Measurements from ENCODE around the gene RNF145. TPM values are rescaled to one million over a fixed set of nuclear protein-coding genes. Genes with fewer than 3 reads are reported as not detected.

The RNF145 gene
- total and polyA plus RNA-seq, 12 donors = 9.4 to 37.4 (median 22.2) TPM

DNA sequence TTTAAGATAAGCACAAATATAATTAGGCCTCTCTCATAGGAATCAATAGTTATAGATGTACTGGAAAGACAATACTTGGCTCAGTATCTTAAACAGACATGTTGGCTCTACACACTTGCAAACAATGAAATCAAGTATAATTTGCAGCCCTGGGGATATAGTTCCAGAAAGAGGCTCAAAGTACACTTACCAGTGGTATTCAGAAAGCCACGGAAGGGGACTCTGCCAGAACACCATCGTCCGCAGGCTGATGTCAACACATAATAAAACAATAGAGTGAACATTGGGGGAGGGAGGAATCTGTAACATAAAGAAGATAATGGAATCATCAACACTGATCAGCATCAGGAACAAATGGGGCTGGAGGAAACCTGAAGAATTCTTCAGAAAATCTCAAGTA, 78.5 kb downstream of the RNF145 start:
- H3K36me3 ChIP-seq = no peaks in the 10 kb centered on the region
- H3K27ac ChIP-seq = no peak overlapping the region
- no peaks in the 10 kb centered on the region for H3K4me1 ChIP-seq
- TF ChIP-seq, protein P1, sequence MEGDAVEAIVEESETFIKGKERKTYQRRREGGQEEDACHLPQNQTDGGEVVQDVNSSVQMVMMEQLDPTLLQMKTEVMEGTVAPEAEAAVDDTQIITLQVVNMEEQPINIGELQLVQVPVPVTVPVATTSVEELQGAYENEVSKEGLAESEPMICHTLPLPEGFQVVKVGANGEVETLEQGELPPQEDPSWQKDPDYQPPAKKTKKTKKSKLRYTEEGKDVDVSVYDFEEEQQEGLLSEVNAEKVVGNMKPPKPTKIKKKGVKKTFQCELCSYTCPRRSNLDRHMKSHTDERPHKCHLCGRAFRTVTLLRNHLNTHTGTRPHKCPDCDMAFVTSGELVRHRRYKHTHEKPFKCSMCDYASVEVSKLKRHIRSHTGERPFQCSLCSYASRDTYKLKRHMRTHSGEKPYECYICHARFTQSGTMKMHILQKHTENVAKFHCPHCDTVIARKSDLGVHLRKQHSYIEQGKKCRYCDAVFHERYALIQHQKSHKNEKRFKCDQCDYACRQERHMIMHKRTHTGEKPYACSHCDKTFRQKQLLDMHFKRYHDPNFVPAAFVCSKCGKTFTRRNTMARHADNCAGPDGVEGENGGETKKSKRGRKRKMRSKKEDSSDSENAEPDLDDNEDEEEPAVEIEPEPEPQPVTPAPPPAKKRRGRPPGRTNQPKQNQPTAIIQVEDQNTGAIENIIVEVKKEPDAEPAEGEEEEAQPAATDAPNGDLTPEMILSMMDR (IDR thresholded peaks at IDR 0.05) = no peak
- no peak overlapping the region for H3K4me3 ChIP-seq
- DNase-seq (no peak), ATAC-seq (no peak)
- WGBS, 2 donors = 66 to 76% methylated on average over 3 of the region's 3 CpGs
- intact Hi-C loops (cut with DNase I) = loop anchor here in 9 of 10 donors (5.0 to 10.0 kb wide), 8 partner anchors 436 to 1369 kb away; no protein-coding TSS in a partner anchor
- no peaks in the 10 kb centered on the region for H3K27me3 ChIP-seq
- peaks cover 0 to 20% (median 0%) of the 10 kb centered on the region in 11 donors for H3K9me3 ChIP-seq

DNA sequence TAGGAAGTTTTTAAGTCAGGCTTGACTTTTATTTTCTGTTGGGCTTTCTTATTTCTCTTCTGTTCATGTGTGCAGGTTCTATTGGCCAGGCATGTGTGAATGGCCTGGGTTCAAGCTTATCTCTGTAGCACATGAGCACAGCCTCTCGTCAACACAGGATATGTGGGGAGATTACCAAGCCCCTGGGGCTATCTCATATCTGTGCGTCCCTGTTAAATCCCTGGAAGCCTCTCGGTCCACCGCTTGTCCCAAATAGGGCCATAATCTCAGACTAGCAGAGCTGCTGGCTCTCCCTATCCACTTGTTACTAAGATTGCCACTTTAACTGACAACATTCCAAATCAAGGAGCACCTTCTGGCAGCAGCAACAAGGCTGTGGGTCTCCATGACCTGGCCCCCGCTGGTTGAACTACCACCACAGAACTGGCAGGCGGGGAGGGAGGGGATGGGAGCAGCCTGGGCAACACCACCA, 81.2 kb downstream of the RNF145 start:
- H3K36me3 ChIP-seq = no peaks in the 10 kb centered on the region
- WGBS, 2 donors = 59% methylated on average over 6 of the region's 6 CpGs
- ATAC-seq (no peak), DNase-seq (no peak)
- H3K27ac ChIP-seq = no peak overlapping the region
- intact Hi-C loops (cut with DNase I) = loop anchor here in 2 of 10 donors (10.0 kb wide), 1 partner anchor 1313 kb away; no protein-coding TSS in a partner anchor
- H3K9me3 ChIP-seq = peaks cover 0 to 35% (median 4%) of the 10 kb centered on the region in 11 donors
- H3K4me1 ChIP-seq = no peaks in the 10 kb centered on the region
- H3K4me3 ChIP-seq = no peak overlapping the region
- TF ChIP-seq, protein P1 (IDR thresholded peaks at IDR 0.05) = no peak
- H3K27me3 ChIP-seq = no peaks in the 10 kb centered on the region

DNA sequence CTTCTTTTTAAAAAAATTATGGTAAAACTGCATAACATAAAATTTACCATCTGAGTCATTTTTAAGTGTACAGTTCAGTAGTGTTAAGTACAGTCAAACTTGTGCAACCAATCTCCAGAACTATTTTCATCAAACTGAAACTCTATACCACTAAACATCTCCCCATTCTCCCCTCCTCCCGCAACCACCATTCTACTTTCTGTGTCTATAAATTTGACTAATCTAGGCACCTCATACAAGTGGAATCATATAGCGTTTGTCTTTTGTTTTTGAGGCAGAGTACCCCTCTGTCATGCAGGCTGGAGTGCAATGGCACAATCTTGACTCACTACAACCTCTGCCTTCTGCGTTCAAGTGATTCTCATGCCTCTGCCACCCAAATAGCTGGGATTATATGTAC, 85.7 kb downstream of the RNF145 start:
- DNase-seq (no peak), ATAC-seq (no peak)
- H3K27ac ChIP-seq = no peak overlapping the region
- 93 to 94% methylated on average over 3 of the region's 3 CpGs for WGBS, 2 donors
- no peak overlapping the region for H3K4me3 ChIP-seq
- H3K9me3 ChIP-seq = peaks cover 0 to 39% (median 4%) of the 10 kb centered on the region in 11 donors
- no peaks in the 10 kb centered on the region for H3K27me3 ChIP-seq
- peaks cover 0 to 8% (median 0%) of the 10 kb centered on the region in 9 donors for H3K4me1 ChIP-seq
- intact Hi-C loops (cut with DNase I) = loop anchor here in 2 of 10 donors (10.0 kb wide), 1 partner anchor 1309 kb away; no protein-coding TSS in a partner anchor
- H3K36me3 ChIP-seq = no peaks in the 10 kb centered on the region
- TF ChIP-seq, protein P1 (IDR thresholded peaks at IDR 0.05) = no peak

DNA sequence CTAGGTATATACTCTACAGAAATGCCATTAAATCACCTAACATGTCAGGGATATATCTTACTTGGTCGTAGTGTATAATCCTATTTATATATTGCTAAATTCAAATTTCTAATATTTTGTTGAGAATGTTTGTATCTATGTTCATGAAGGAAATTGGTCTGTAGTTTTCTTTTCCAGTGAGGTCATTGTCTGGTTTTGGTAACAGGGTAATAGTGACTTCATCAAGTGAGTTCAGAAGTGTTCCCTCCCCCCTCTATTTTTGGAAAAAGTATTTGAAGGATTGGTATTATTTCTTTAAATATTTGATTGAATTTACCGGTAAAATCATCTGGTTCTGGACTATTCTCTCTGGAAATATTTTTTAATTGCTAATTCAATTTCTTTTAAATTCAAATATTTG, 86.2 kb downstream of the RNF145 start:
- no peak for DNase-seq
- no peak for ATAC-seq
- WGBS, 2 donors = 81% methylated on average over 2 of the region's 2 CpGs

More for the DNA sequence above, 86.2 kb downstream of the RNF145 start:
- Histone ChIP-seq H3K9me3 (peaks cover 0 to 39% (median 4%) of the 10 kb centered on the region in 11 donors), H3K36me3 (no peaks in the 10 kb centered on the region), H3K27ac (no peak overlapping the region), H3K27me3 (no peaks in the 10 kb centered on the region), H3K4me1 (peaks cover 0 to 8% (median 0%) of the 10 kb centered on the region in 9 donors), H3K4me3 (no peak overlapping the region)
- TF ChIP-seq, protein P1 (IDR thresholded peaks at IDR 0.05) = no peak
- intact Hi-C loops (cut with DNase I) = loop anchor here in 2 of 10 donors (10.0 kb wide), 1 partner anchor 1308 kb away; no protein-coding TSS in a partner anchor

Measured in heart right ventricle (tissue), 16 donors.